Astrocyte (in vitro differentiated cells and primary cell): ENCODE data around the gene FGGY. TPM values are rescaled to one million over a fixed set of nuclear protein-coding genes. Genes with fewer than 3 reads are reported as not detected.
"Not testable (repeated sequence)": the region's sequence is repeated elsewhere in the genome, so short reads cannot be mapped to it uniquely, and the experiment has no call there.

Experiments
- DNase-seq: peaks from one replicate; pipeline ENCODE4 v3.0.0-alpha.2; 2010; ENCODE audit warnings: low read depth
- FAIRE-seq: peaks from 2 replicates; lab custom pipeline; 2011; peaks lifted over from hg19 to GRCh38; lab: Jason Lieb, UNC
- H2AFZ ChIP-seq: 2 replicates; pipeline ENCODE4 v1.6.0; 2012; ENCODE audit warnings: low read depth, low read length, inconsistent platforms
- H3K27ac ChIP-seq: 2 replicates; pipeline ENCODE4 v1.5.1; 2011; ENCODE audit warnings: low read depth, low read length, inconsistent platforms
- H3K27me3 ChIP-seq: 2 replicates; pipeline ENCODE4 v1.6.0; 2011; ENCODE audit warnings: low read length, inconsistent platforms; ENCODE audit not compliant: insufficient read depth
- H3K36me3 ChIP-seq: 2 replicates; pipeline ENCODE4 v1.5.1; 2011; ENCODE audit warnings: low read length, inconsistent platforms; ENCODE audit not compliant: insufficient read depth
- H3K4me1 ChIP-seq: 2 replicates; pipeline ENCODE4 v1.5.1; 2011; ENCODE audit warnings: low read length, inconsistent platforms; ENCODE audit not compliant: insufficient read depth
- H3K4me2 ChIP-seq: 2 replicates; pipeline ENCODE4 v1.6.0; 2012; ENCODE audit warnings: low read length, inconsistent platforms
- H3K4me3 ChIP-seq: 2 replicates; pipeline ENCODE4 v1.5.1; 2011; ENCODE audit warnings: low read depth, mild to moderate bottlenecking, low read length, inconsistent platforms; ENCODE audit not compliant: insufficient read depth
- H3K79me2 ChIP-seq: 2 replicates; pipeline ENCODE4 v1.6.0; 2012; ENCODE audit warnings: mild to moderate bottlenecking, low read length, inconsistent platforms; ENCODE audit not compliant: insufficient read depth
- H3K9ac ChIP-seq: 2 replicates; pipeline ENCODE4 v1.6.0; 2012; ENCODE audit warnings: mild to moderate bottlenecking, low read length, inconsistent platforms
- H3K9me3 ChIP-seq: 2 replicates; pipeline ENCODE4 v1.5.1; 2012; ENCODE audit warnings: low read depth, mild to moderate bottlenecking, low read length, inconsistent platforms; ENCODE audit not compliant: insufficient read depth
- H4K20me1 ChIP-seq: 2 replicates; pipeline ENCODE4 v1.6.0; 2012; ENCODE audit warnings: low read length, inconsistent platforms; ENCODE audit not compliant: insufficient read depth
- H3K27ac Mint-ChIP-seq: one replicate; pipeline ENCODE4 v1.8.0; 2021; ENCODE audit warnings: mild to moderate bottlenecking, mixed read lengths; ENCODE audit not compliant: unreplicated experiment
- H3K27me3 Mint-ChIP-seq: one replicate; pipeline ENCODE4 v1.8.0; 2021; ENCODE audit warnings: low read depth, mixed read lengths; ENCODE audit not compliant: unreplicated experiment
- H3K36me3 Mint-ChIP-seq: one replicate; pipeline ENCODE4 v1.8.0; 2021; ENCODE audit warnings: low read depth, mixed read lengths; ENCODE audit not compliant: unreplicated experiment
- H3K4me1 Mint-ChIP-seq: one replicate; pipeline ENCODE4 v1.8.0; 2021; ENCODE audit warnings: low read depth, mixed read lengths; ENCODE audit not compliant: unreplicated experiment
- H3K4me3 Mint-ChIP-seq: one replicate; pipeline ENCODE4 v1.8.0; 2021; ENCODE audit warnings: mild to moderate bottlenecking, moderate library complexity, mixed read lengths; ENCODE audit not compliant: unreplicated experiment
- H3K9me3 Mint-ChIP-seq: one replicate; pipeline ENCODE4 v1.8.0; 2021; ENCODE audit warnings: mild to moderate bottlenecking, mixed read lengths; ENCODE audit not compliant: unreplicated experiment
- CTCF ChIP-seq: IDR thresholded peaks from 2 replicates; pipeline ENCODE4 v1.5.1; 2011; ENCODE audit warnings: low read depth, mild to moderate bottlenecking, inconsistent platforms, low read length, moderate library complexity; ENCODE audit not compliant: insufficient read depth
- EZH2 ChIP-seq: IDR thresholded peaks from 2 replicates; pipeline ENCODE4 v1.6.1; 2012; ENCODE audit warnings: mild to moderate bottlenecking, low read length, inconsistent platforms; ENCODE audit not compliant: insufficient read depth
- total RNA-seq: library from RNA; stranded (reverse); gene quantifications from 2 replicates; pipeline ENCODE4 v1.2.1, GENCODE V29; 2021

FGGY gene
- total RNA-seq, 1 donor from 2014 or later, result 6.8 TPM

- peaks cover 9% of the 10 kb centered on the region for H3K36me3 Mint-ChIP-seq
- Histone ChIP-seq H4K20me1 (no peaks in the 10 kb centered on the region), H3K4me1 (no peaks in the 10 kb centered on the region), H3K4me2 (no peak overlapping the region), H3K27ac (no peak overlapping the region), H2AFZ (no peak overlapping the region), H3K27me3 (no peaks in the 10 kb centered on the region), H3K4me3 (no peak overlapping the region), H3K79me2 (no peaks in the 10 kb centered on the region), H3K36me3 (no peaks in the 10 kb centered on the region), H3K9ac (no peak overlapping the region), H3K9me3 (no peaks in the 10 kb centered on the region)
- TF ChIP-seq EZH2, result no peak
- TF ChIP-seq CTCF, result no peak
- peaks cover 7% of the 10 kb centered on the region for H3K9me3 Mint-ChIP-seq
- H3K4me1 Mint-ChIP-seq, result no peaks in the 10 kb centered on the region
- H3K4me3 Mint-ChIP-seq, result no peak overlapping the region
- no peak overlapping the region for H3K27ac Mint-ChIP-seq
- DNase-seq (no peak), FAIRE-seq (no peak)
- no peaks in the 10 kb centered on the region for H3K27me3 Mint-ChIP-seq
Measured at GRCh38 chr1:59468828-59469428, 172.0 kb downstream of the FGGY start.

- H3K27me3 Mint-ChIP-seq, result not testable (repeated sequence)
Measured at GRCh38 chr1:59471991-59472570, 175.2 kb downstream of the FGGY start.

GRCh38 chr1:59473831-59474230 lies 176.9 kb downstream of the FGGY start:
- H3K36me3 Mint-ChIP-seq, result peaks cover 9% of the 10 kb centered on the region

More at GRCh38 chr1:59471991-59472570, 175.2 kb downstream of the FGGY start:
- H4K20me1 ChIP-seq, H3K27me3 ChIP-seq, H3K9me3 Mint-ChIP-seq, H3K79me2 ChIP-seq, H3K4me1 Mint-ChIP-seq, H3K4me3 Mint-ChIP-seq, H3K36me3 ChIP-seq, H3K4me3 ChIP-seq, H2AFZ ChIP-seq, H3K9me3 ChIP-seq, H3K4me2 ChIP-seq, FAIRE-seq, DNase-seq, H3K27ac ChIP-seq, H3K36me3 Mint-ChIP-seq, H3K9ac ChIP-seq, H3K4me1 ChIP-seq, H3K27ac Mint-ChIP-seq: not testable (repeated sequence)

More at GRCh38 chr1:59473831-59474230, 176.9 kb downstream of the FGGY start:
- H3K4me1 Mint-ChIP-seq, result peaks cover 17% of the 10 kb centered on the region
- Histone ChIP-seq H3K79me2 (no peaks in the 10 kb centered on the region), H2AFZ (no peak overlapping the region), H3K27me3 (no peaks in the 10 kb centered on the region), H3K9me3 (no peaks in the 10 kb centered on the region), H3K9ac (no peak overlapping the region), H3K27ac (no peak overlapping the region), H4K20me1 (no peaks in the 10 kb centered on the region), H3K4me3 (no peak overlapping the region), H3K36me3 (no peaks in the 10 kb centered on the region), H3K4me1 (peaks cover 5% of the 10 kb centered on the region), H3K4me2 (no peak overlapping the region)
- H3K27me3 Mint-ChIP-seq, result no peaks in the 10 kb centered on the region
- H3K9me3 Mint-ChIP-seq, result peaks cover 7% of the 10 kb centered on the region
- DNase-seq, result no peak
- no peak overlapping the region for H3K4me3 Mint-ChIP-seq
- TF ChIP-seq EZH2, result no peak
- no peak for TF ChIP-seq CTCF
- FAIRE-seq, result no peak
- H3K27ac Mint-ChIP-seq, result no peak overlapping the region
